ENCODE results near the gene CYP1B1.

DNA sequence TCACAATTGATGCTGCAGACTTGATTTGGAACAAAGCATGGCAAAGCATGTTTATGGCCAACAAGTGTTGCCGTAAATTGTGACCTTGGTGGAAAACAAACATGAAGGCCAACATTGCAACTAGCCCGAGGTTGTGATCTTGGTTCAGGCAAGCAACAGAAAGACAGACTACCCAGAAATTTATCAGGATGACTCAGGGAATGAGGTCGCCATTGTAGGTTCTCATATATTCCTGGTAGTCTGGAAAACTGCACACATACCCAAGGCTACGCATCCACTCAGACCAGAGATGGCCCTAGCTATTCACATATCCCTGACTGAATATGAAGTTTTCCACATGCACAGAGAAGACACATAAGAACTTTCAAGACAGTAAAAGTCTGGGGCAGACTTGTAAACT lies 30.1 kb downstream of the CYP1B1 start:
- TF ChIP-seq, protein P1, sequence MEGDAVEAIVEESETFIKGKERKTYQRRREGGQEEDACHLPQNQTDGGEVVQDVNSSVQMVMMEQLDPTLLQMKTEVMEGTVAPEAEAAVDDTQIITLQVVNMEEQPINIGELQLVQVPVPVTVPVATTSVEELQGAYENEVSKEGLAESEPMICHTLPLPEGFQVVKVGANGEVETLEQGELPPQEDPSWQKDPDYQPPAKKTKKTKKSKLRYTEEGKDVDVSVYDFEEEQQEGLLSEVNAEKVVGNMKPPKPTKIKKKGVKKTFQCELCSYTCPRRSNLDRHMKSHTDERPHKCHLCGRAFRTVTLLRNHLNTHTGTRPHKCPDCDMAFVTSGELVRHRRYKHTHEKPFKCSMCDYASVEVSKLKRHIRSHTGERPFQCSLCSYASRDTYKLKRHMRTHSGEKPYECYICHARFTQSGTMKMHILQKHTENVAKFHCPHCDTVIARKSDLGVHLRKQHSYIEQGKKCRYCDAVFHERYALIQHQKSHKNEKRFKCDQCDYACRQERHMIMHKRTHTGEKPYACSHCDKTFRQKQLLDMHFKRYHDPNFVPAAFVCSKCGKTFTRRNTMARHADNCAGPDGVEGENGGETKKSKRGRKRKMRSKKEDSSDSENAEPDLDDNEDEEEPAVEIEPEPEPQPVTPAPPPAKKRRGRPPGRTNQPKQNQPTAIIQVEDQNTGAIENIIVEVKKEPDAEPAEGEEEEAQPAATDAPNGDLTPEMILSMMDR (conservative IDR thresholded peaks at IDR 0.05 in 1 of 2, IDR thresholded peaks at IDR 0.05 in 1 of 2; ENCODE audit: extremely low read depth in 1 of 2, insufficient read depth in 1 of 2, low read depth in 1 of 2, low read length in 2 of 2) = no peak
- TF ChIP-seq EZH2 (IDR thresholded peaks at IDR 0.05; ENCODE audit: borderline replicate concordance, low read length) = no peak

Measured in mammary epithelial cell (primary cell).